ENCODE results near the gene CDC42BPA. TPM values are rescaled to one million over a fixed set of nuclear protein-coding genes. Genes with fewer than 3 reads are reported as not detected.
A peak's percentile ranks its signal among the peaks of the same experiment; 100 is the strongest.

The CDC42BPA gene
- total and polyA plus RNA-seq, 9 of the 15 experiments (the other 6 are each of a cell fraction or from before 2014, with no cell fraction given), result 8.0 to 77.5 (median 52.1) TPM

GRCh38 chr1:227333423-227333822, 15.1 kb upstream of the CDC42BPA start (continued):
- TF ChIP-seq ZNF395 (CRISPR knock-in tag; IDR thresholded peaks at IDR 0.05) (peak; percentile 77; the same call in 1 of the 2 replicates), FIP1L1 (IDR thresholded peaks at IDR 0.05; ENCODE audit: low read depth, low read length, poor library complexity, severe bottlenecking) (no peak), ZNF316 (IDR thresholded peaks at IDR 0.05) (peak; percentile 67), BACH1 (tag; IDR thresholded peaks at IDR 0.05) (peak; percentile 79; the same call in 1 of the 2 replicates), GTF2E2 (tag; IDR thresholded peaks at IDR 0.05) (0 out of 2 replicates have a peak, but pooled peaks have one; percentile 32), MTA2 (IDR thresholded peaks at IDR 0.05; ENCODE audit: low read depth) (no peak), JUN (IDR thresholded peaks at IDR 0.05; ENCODE audit: borderline replicate concordance, low read depth, low read length) (no peak), JUN (CRISPR knock-in tag; IDR thresholded peaks at IDR 0.05; ENCODE audit: borderline replicate concordance) (no peak), JUND (IDR thresholded peaks at IDR 0.05; ENCODE audit: borderline replicate concordance, low read depth, low read length) (0 out of 2 replicates have a peak, but pooled peaks have one; percentile 45), JUND (tag; IDR thresholded peaks at IDR 0.05; ENCODE audit: borderline replicate concordance, low read depth, low read length) (peak; percentile 40; the same call in 1 of the 3 replicates), BDP1 (IDR thresholded peaks at IDR 0.05; ENCODE audit: insufficient read depth, insufficient read length) (no peak)
- TF ChIP-seq, protein P1, sequence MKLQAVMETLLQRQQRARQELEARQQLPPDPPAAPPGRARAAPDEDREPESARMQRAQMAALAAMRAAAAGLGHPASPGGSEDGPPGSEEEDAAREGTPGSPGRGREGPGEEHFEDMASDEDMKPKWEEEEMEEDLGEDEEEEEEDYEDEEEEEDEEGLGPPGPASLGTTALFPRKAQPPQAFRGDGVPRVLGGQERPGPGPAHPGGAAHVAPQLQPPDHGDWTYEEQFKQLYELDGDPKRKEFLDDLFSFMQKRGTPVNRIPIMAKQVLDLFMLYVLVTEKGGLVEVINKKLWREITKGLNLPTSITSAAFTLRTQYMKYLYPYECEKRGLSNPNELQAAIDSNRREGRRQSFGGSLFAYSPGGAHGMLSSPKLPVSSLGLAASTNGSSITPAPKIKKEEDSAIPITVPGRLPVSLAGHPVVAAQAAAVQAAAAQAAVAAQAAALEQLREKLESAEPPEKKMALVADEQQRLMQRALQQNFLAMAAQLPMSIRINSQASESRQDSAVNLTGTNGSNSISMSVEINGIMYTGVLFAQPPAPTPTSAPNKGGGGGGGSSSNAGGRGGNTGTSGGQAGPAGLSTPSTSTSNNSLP (IDR thresholded peaks at IDR 0.05; ENCODE audit: borderline replicate concordance, low read depth, low read length), result no peak
- TF ChIP-seq, protein P2, sequence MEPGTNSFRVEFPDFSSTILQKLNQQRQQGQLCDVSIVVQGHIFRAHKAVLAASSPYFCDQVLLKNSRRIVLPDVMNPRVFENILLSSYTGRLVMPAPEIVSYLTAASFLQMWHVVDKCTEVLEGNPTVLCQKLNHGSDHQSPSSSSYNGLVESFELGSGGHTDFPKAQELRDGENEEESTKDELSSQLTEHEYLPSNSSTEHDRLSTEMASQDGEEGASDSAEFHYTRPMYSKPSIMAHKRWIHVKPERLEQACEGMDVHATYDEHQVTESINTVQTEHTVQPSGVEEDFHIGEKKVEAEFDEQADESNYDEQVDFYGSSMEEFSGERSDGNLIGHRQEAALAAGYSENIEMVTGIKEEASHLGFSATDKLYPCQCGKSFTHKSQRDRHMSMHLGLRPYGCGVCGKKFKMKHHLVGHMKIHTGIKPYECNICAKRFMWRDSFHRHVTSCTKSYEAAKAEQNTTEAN (CRISPR knock-in tag; IDR thresholded peaks at IDR 0.05), result no peak
- TF ChIP-seq, protein P3, sequence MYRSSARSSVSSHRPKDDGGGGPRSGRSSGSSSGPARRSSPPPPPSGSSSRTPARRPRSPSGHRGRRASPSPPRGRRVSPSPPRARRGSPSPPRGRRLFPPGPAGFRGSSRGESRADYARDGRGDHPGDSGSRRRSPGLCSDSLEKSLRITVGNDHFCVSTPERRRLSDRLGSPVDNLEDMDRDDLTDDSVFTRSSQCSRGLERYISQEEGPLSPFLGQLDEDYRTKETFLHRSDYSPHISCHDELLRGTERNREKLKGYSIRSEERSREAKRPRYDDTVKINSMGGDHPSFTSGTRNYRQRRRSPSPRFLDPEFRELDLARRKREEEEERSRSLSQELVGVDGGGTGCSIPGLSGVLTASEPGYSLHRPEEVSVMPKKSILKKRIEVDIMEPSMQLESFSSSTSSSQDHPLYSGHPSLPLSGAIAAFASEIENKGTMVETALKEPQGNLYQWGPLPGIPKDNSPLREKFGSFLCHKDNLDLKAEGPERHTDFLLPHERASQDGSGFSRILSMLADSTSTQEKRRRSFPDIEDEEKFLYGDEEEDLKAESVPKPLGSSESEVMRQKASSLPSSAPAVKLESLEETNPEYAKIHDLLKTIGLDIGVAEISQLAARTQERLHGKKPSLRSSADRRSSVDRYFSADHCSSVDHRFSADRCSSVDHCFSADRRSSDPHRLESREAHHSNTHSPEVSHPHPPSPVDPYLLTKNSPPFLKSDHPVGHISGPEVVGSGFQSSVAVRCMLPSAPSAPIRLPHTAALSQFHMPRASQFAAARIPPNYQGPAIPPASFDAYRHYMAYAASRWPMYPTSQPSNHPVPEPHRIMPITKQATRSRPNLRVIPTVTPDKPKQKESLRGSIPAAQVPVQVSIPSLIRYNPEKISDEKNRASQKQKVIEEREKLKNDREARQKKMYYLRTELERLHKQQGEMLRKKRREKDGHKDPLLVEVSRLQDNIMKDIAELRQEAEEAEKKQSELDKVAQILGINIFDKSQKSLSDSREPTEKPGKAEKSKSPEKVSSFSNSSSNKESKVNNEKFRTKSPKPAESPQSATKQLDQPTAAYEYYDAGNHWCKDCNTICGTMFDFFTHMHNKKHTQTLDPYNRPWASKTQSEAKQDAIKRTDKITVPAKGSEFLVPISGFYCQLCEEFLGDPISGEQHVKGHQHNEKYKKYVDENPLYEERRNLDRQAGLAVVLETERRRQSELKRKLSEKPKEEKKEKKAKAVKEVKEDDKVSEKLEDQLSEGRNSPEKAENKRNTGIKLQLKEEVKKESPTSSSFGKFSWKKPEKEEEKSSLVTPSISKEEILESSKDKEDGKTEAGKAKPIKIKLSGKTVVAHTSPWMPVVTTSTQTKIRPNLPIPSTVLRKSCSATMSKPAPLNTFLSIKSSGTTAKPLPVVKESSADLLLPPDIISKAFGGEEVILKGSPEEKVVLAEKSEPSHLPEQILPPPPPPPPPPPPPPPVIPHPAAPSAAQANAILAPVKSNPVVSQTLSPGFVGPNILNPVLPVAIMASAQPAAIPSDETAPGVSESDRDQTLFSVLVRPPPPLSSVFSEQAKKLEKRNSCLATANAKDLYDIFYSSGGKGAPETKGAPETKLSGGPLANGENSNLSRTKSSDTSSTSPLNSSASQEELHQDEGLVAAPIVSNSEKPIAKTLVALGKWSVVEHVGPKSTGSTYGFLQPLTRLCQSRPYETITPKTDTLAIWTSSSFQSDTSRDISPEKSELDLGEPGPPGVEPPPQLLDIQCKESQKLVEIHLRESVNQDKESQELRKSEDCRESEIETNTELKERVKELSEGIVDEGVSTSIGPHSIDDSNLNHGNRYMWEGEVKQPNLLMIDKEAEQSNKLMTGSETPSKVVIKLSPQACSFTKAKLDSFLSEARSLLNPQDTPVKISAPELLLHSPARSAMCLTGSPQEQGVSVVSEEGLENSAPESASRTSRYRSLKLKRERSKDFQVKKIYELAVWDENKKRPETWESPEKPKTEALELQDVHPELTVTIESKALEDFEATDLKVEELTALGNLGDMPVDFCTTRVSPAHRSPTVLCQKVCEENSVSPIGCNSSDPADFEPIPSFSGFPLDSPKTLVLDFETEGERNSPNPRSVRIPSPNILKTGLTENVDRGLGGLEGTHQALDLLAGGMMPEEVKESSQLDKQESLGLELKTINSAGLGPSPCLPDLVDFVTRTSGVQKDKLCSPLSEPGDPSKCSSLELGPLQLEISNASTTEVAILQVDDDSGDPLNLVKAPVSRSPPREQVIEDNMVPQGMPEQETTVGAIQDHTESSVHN (IDR thresholded peaks at IDR 0.05; ENCODE audit: borderline replicate concordance in 1 of 2, low read depth in 1 of 2), result 0 out of 4 replicates have a peak, but pooled peaks of 1 of the 2 experiments have one; percentile 58
